Medulla oblongata (tissue), 1 donor: ENCODE data around the gene SEMA4G.
A peak's percentile ranks its signal among the peaks of the same experiment; 100 is the strongest.

Experiments used
- DNase-seq: peaks from one replicate; pipeline ENCODE4 v3.0.0-alpha.2; 2015; ENCODE audit errors: extremely low spot score

Gene SEMA4G

GRCh38 chr10:101005869-101006567 lies 36.7 kb downstream of the SEMA4G start:
- DNase-seq = no peak

- no peak for DNase-seq
Observed at GRCh38 chr10:101006593-101007098, 37.3 kb downstream of the SEMA4G start.

GRCh38 chr10:101007099-101007711 lies 37.9 kb downstream of the SEMA4G start:
- peak; percentile 54 for DNase-seq

GRCh38 chr10:101007915-101008822 lies 38.9 kb downstream of the SEMA4G start:
- peak; percentile 78 for DNase-seq

GRCh38 chr10:101008823-101009423 lies 39.6 kb downstream of the SEMA4G start:
- DNase-seq = peak; percentile 92

GRCh38 chr10:101010329-101010728 lies 41.0 kb downstream of the SEMA4G start:
- DNase-seq = no peak

GRCh38 chr10:101011517-101012423 lies 42.5 kb downstream of the SEMA4G start:
- DNase-seq = no peak

- peak; percentile 99 for DNase-seq
Observed at GRCh38 chr10:101012525-101013364, 43.4 kb downstream of the SEMA4G start.

GRCh38 chr10:101013365-101013825 lies 44.1 kb downstream of the SEMA4G start:
- no peak for DNase-seq

GRCh38 chr10:101014230-101014884 lies 45.1 kb downstream of the SEMA4G start:
- DNase-seq = peak; percentile 85

GRCh38 chr10:101014966-101015581 lies 45.8 kb downstream of the SEMA4G start:
- DNase-seq = no peak

GRCh38 chr10:101015582-101015973 lies 46.3 kb downstream of the SEMA4G start:
- no peak for DNase-seq

GRCh38 chr10:101016814-101017213 lies 47.5 kb downstream of the SEMA4G start:
- no peak for DNase-seq

- DNase-seq = no peak
Observed at GRCh38 chr10:101018118-101018599, 48.9 kb downstream of the SEMA4G start.

- DNase-seq = peak; percentile 85
Observed at GRCh38 chr10:101018600-101019439, 49.5 kb downstream of the SEMA4G start.
